GM12801 (cell line): ENCODE data around the gene DPF3.

Experiments used
- CTCF ChIP-seq: IDR thresholded peaks from one replicate; pipeline ENCODE4 v1.5.1; 2011; ENCODE audit warnings: control low read depth; ENCODE audit not compliant: insufficient read length; ENCODE audit errors: extremely low read depth

The DPF3 gene

GRCh38 chr14:72716476-72716875 lies 177.4 kb downstream of the DPF3 start:
- TF ChIP-seq CTCF, result no peak

GRCh38 chr14:72715850-72716228 lies 178.1 kb downstream of the DPF3 start:
- TF ChIP-seq CTCF, result no peak

GRCh38 chr14:72715215-72715849 lies 178.6 kb downstream of the DPF3 start:
- TF ChIP-seq CTCF, result no peak

GRCh38 chr14:72714871-72715214 lies 179.1 kb downstream of the DPF3 start:
- TF ChIP-seq CTCF, result no peak

GRCh38 chr14:72714094-72714493 lies 179.8 kb downstream of the DPF3 start:
- no peak for TF ChIP-seq CTCF

- no peak for TF ChIP-seq CTCF
These were observed 182.0 kb downstream of the DPF3 start for GRCh38 chr14:72711936-72712335.

GRCh38 chr14:72709916-72710611 lies 183.8 kb downstream of the DPF3 start:
- no peak for TF ChIP-seq CTCF
